GM23338 (cell line): Measurements from ENCODE around the gene FNDC3B.

ENCODE experiments used
- CTCF ChIP-seq, 2 experiments: fragments of 200-600 bp in 1 of 2; sonication (generic) in 1 of 2; conservative IDR thresholded peaks; 2 replicates each; pipeline versions ENCODE4 v1.5.1 to v1.6.1; 2016 to 2017; ENCODE audit warnings: antibody characterized with exemption in 2 of 2, low read depth in 2 of 2, mild to moderate bottlenecking in 2 of 2, moderate library complexity in 1 of 2
- ETS1 ChIP-seq: IDR thresholded peaks from 2 replicates; pipeline ENCODE4 v1.6.1; 2016; ENCODE audit warnings: antibody characterized with exemption
- EZH2 ChIP-seq: fragments of 200-600 bp; sonication (generic); IDR thresholded peaks from one replicate; pipeline ENCODE4 v1.8.0; 2017; ENCODE audit warnings: antibody characterized with exemption, mild to moderate bottlenecking, low read depth; ENCODE audit not compliant: unreplicated experiment
- EZH2phosphoT487 ChIP-seq: fragments of 200-600 bp; sonication (generic); IDR thresholded peaks from one replicate; pipeline ENCODE4 v1.8.1; 2018; ENCODE audit warnings: antibody characterized with exemption; ENCODE audit not compliant: unreplicated experiment
- JUNB ChIP-seq: IDR thresholded peaks from one replicate; pipeline ENCODE4 v1.6.1; 2016; ENCODE audit warnings: antibody characterized with exemption; ENCODE audit not compliant: unreplicated experiment
- POLR2AphosphoS5 ChIP-seq: IDR thresholded peaks from 2 replicates; pipeline ENCODE4 v1.6.1; 2016; ENCODE audit warnings: antibody characterized with exemption, low read depth
- REST ChIP-seq: IDR thresholded peaks from one replicate; pipeline ENCODE4 v1.6.1; 2018; ENCODE audit warnings: antibody characterized with exemption; ENCODE audit not compliant: unreplicated experiment
- ZNF114 ChIP-seq: fragments of 250-450 bp; sonication (Bioruptor Pico); IDR thresholded peaks from 2 replicates; pipeline ENCODE4 v1.5.0; 2020; ENCODE audit warnings: mild to moderate bottlenecking, moderate library complexity
- ZNF331 ChIP-seq: fragments of 250-450 bp; sonication (Bioruptor Pico); IDR thresholded peaks from 2 replicates; pipeline ENCODE4 v1.5.0; 2020; ENCODE audit warnings: low read depth, mild to moderate bottlenecking, moderate library complexity

GRCh38 chr3:172079326-172079976 is 40.1 kb downstream of the FNDC3B start:
- TF ChIP-seq CTCF (conservative IDR thresholded peaks at IDR 0.05; ENCODE audit: low read depth in 2 of 2) (no peak), ETS1 (no peak), REST (no peak), JUNB (no peak), EZH2 (no peak), POLR2AphosphoS5 (no peak), EZH2phosphoT487 (no peak), ZNF331 (CRISPR knock-in tag) (no peak), ZNF114 (CRISPR knock-in tag) (no peak)
